GM19240 (cell line): ENCODE data around the gene HGS.
"Not testable (repeated sequence)": the region's sequence is repeated elsewhere in the genome, so short reads cannot be mapped to it uniquely, and the experiment has no call there.

Source experiments
- DNase-seq: peaks from one replicate; pipeline ENCODE4 v3.0.0; 2011; ENCODE audit warnings: low spot score; ENCODE audit not compliant: insufficient read length

Gene HGS

GRCh38 chr17:81655378-81656117 is 28.3 kb upstream of the HGS start:
- DNase-seq: no peak

- no peak for DNase-seq
Observed at GRCh38 chr17:81656118-81656743, 27.6 kb upstream of the HGS start, which contains the start of gene PDE6G. TSS of gene PDE6G (minus strand) at chr17:81656542. CDS start at chr17:81653305, 3,237 bp downstream.

- DNase-seq: no peak
Observed at GRCh38 chr17:81656835-81657234, 27.0 kb upstream of the HGS start.

GRCh38 chr17:81659038-81659437 is 24.8 kb upstream of the HGS start:
- DNase-seq: no peak

GRCh38 chr17:81660441-81660840 is 23.4 kb upstream of the HGS start:
- no peak for DNase-seq

GRCh38 chr17:81662002-81662401 is 21.8 kb upstream of the HGS start:
- DNase-seq: no peak

- DNase-seq: no peak
Observed at GRCh38 chr17:81664051-81664470, 19.8 kb upstream of the HGS start.

GRCh38 chr17:81665205-81666091 is 18.4 kb upstream of the HGS start:
- DNase-seq: no peak

GRCh38 chr17:81666092-81666341 is 17.8 kb upstream of the HGS start:
- no peak for DNase-seq

GRCh38 chr17:81666342-81667191 is 17.2 kb upstream of the HGS start, which contains the start of the genes CCDC137 and OXLD1:
TSS of gene CCDC137 (plus strand) at chr17:81666737. CDS start at chr17:81666767, 30 bp downstream.
TSS of gene OXLD1 (minus strand) at chr17:81666605. CDS start at chr17:81666577, 28 bp downstream.
- DNase-seq: peak; percentile 96

GRCh38 chr17:81667754-81668153 is 16.1 kb upstream of the HGS start:
- DNase-seq: no peak

- DNase-seq: no peak
Observed at GRCh38 chr17:81672504-81672903, 11.3 kb upstream of the HGS start.

- no peak for DNase-seq
Observed at GRCh38 chr17:81672954-81673353, 10.9 kb upstream of the HGS start.

GRCh38 chr17:81673561-81674258 is 10.1 kb upstream of the HGS start:
- no peak for DNase-seq

GRCh38 chr17:81675515-81676221 is 8.1 kb upstream of the HGS start:
- not testable (repeated sequence) for DNase-seq

- no peak for DNase-seq
Observed at GRCh38 chr17:81676906-81677305, 6.9 kb upstream of the HGS start.

GRCh38 chr17:81680150-81680549 is 3.7 kb upstream of the HGS start:
- no peak for DNase-seq

- DNase-seq: no peak
Observed at GRCh38 chr17:81681672-81682071, 2.1 kb upstream of the HGS start.

GRCh38 chr17:81682565-81683207 is 1.1 kb upstream of the HGS start:
- DNase-seq: no peak
